GM12865 (cell line): ENCODE measurements around the gene VTI1A.
A peak's percentile ranks its signal among the peaks of the same experiment; 100 is the strongest.

Experiments used
- DNase-seq: peaks from one replicate; pipeline ENCODE4 v3.0.0; 2010; ENCODE audit warnings: low read depth
- H3K4me3 ChIP-seq: 2 replicates; pipeline ENCODE4 v1.5.1; 2011; ENCODE audit warnings: mild to moderate bottlenecking, low read depth, low read length, control low read depth
- CTCF ChIP-seq: IDR thresholded peaks from 2 replicates; pipeline ENCODE4 v1.5.1; 2011; ENCODE audit warnings: low read length, control low read depth, low read depth, inconsistent platforms; ENCODE audit not compliant: insufficient read depth; ENCODE audit errors: missing control alignments

Gene VTI1A

GRCh38 chr10:112409755-112410154 lies 37.3 kb upstream of the VTI1A start:
- H3K4me3 ChIP-seq, result no peak overlapping the region
- no peak for DNase-seq
- no peak for TF ChIP-seq CTCF

GRCh38 chr10:112412696-112413095 lies 34.3 kb upstream of the VTI1A start:
- no peak for DNase-seq
- H3K4me3 ChIP-seq, result no peak overlapping the region
- TF ChIP-seq CTCF, result no peak

- TF ChIP-seq CTCF, result no peak
- no peak overlapping the region for H3K4me3 ChIP-seq
- no peak for DNase-seq
These were observed 25.3 kb upstream of the VTI1A start for GRCh38 chr10:112421731-112422130.

- no peak for DNase-seq
- TF ChIP-seq CTCF, result no peak
- H3K4me3 ChIP-seq, result no peak overlapping the region
These were observed 22.4 kb upstream of the VTI1A start for GRCh38 chr10:112424651-112425050.

- H3K4me3 ChIP-seq, result no peak overlapping the region
- TF ChIP-seq CTCF, result no peak
- DNase-seq, result no peak
These were observed 20.9 kb upstream of the VTI1A start for GRCh38 chr10:112426111-112426510.

- peak; percentile 18 for DNase-seq
- TF ChIP-seq CTCF, result no peak
- H3K4me3 ChIP-seq, result no peak overlapping the region
These were observed 17.9 kb upstream of the VTI1A start for GRCh38 chr10:112429147-112429546.

GRCh38 chr10:112429654-112430230 lies 17.3 kb upstream of the VTI1A start:
- no peak for DNase-seq
- H3K4me3 ChIP-seq, result no peak overlapping the region
- TF ChIP-seq CTCF, result no peak
